Activated CD4-positive, alpha-beta T cell treated with anti-CD3 and anti-CD28 coated beads, Interleukin-2, amount 50 U/mL, for 48 hours (primary cell): ENCODE results near the gene PRR32.
"Not testable (repeated sequence)": the region's sequence is repeated elsewhere in the genome, so short reads cannot be mapped to it uniquely, and the experiment has no call there.

Experiments used
- DNase-seq, 2 experiments: peaks; one replicate each; pipeline ENCODE4 v3.0.0-alpha.2; 2020

Gene PRR32, protein sequence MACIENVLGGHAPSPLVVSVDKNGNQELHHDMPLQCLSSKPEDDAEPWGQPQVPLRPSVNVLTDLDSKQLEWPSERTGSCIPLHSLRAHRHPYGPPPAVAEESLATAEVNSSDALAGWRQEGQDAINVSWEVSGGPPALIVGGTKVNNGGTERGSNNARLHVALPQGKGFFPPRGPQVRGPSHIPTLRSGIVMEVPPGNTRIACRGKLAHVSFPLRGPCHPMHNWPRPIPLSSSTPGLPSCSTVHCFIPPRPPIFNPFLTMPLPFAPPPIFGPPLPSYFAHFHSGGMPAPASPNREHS

GRCh38 chrX:126819429-126819828 lies at the start of gene PRR32:
TSS of gene PRR32 (plus strand) at chrX:126819729. CDS start at chrX:126819844, 115 bp downstream.
- no peak for DNase-seq

- DNase-seq, result no peak
Observed at GRCh38 chrX:126770179-126770578, 49.4 kb upstream of the PRR32 start.

- DNase-seq, result no peak
Observed at GRCh38 chrX:126785539-126785938, 34.0 kb upstream of the PRR32 start.

GRCh38 chrX:126799059-126799458 lies 20.5 kb upstream of the PRR32 start:
- DNase-seq, result no peak

DNA sequence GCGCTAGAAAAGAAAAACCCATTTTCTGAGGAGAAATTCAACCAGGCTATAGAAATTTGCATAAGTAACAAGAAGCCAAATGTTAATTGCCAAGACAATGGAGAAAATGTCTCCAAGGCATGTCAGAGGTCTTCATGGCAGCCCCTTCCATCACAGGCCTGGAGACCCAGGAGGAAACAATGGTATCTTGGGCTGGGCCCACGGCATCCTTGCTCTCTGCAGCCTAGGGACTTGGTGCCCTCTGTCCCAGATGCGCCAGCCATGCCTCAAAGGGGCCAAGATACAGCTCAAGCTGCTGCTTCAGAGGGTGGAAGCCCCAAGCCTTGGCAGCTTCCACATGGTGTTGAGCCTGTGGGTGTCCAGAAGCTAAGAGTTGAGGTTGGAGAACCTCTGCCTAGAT lies 12.7 kb upstream of the PRR32 start:
- not testable (repeated sequence) for DNase-seq

DNA sequence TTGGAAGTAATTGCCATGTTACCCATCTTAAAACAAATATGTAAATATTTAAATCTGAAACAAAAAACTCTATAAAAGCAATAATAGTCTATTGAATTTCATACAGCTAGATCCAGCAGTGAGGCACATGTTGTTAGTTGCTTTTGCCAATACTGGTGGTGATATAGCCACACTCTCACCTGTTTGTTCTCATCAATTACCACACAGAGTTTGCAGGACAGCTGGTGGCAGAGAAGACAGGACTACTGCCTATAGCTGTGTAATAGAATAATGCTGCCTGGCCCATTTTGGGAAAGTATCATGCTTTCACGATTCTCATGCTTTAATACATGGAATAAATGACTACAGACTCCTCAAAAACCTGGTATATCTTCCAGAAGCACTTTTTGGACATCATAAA lies 3.7 kb upstream of the PRR32 start:
- DNase-seq, result no peak

DNA sequence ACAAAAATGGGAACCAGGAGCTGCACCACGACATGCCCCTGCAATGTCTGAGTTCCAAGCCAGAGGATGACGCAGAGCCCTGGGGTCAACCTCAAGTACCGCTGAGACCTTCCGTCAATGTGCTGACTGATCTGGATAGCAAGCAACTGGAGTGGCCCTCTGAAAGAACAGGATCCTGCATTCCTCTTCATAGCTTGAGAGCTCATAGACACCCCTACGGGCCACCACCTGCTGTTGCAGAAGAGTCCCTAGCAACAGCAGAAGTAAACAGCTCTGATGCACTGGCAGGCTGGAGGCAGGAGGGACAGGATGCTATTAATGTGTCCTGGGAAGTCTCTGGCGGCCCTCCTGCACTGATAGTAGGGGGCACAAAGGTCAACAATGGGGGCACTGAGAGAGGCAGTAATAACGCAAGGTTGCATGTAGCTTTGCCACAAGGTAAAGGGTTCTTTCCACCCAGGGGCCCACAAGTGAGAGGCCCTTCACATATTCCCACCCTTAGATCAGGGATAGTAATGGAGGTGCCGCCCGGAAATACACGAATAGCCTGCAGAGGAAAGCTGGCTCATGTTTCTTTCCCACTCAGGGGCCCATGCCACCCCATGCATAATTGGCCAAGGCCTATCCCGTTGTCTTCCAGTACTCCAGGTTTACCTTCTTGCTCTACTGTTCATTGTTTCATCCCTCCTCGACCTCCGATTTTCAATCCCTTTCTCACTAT lies 1.3 kb downstream of the PRR32 start:
- no peak for DNase-seq

DNA sequence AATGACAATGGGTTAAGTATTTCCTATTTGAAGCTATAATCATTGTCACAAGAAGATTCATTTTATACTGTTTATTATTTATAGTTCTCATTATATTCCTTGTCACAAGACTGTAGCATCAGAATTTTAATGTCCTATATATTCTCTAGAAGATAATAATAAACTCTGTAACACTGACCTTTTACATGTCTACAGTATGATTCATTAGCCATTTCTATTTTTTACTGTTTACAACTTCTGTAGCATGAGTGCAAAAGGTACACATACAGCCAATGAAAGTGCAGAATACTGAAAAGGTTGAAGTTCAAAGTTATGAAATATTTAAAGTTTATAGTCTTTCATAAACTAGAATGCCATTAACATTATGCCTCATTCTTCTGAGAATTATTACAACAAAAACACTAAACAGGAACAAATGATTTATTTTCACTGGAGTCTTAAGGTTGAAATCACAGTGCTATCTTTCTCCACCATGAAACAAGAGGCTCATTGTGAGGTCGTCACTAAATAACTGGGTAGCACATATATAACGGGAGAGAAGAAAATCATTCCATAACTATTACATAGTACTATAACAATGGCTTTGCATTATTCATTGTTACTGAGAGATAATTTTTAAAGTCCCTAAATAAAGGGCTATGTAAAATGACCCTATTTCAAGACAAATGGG lies 4.9 kb downstream of the PRR32 start:
- no peak for DNase-seq

GRCh38 chrX:126825566-126826193 lies 6.2 kb downstream of the PRR32 start:
- DNase-seq, result no peak

GRCh38 chrX:126836186-126836585 lies 16.7 kb downstream of the PRR32 start:
- no peak for DNase-seq

GRCh38 chrX:126847143-126847542 lies 27.6 kb downstream of the PRR32 start:
- no peak for DNase-seq

DNA sequence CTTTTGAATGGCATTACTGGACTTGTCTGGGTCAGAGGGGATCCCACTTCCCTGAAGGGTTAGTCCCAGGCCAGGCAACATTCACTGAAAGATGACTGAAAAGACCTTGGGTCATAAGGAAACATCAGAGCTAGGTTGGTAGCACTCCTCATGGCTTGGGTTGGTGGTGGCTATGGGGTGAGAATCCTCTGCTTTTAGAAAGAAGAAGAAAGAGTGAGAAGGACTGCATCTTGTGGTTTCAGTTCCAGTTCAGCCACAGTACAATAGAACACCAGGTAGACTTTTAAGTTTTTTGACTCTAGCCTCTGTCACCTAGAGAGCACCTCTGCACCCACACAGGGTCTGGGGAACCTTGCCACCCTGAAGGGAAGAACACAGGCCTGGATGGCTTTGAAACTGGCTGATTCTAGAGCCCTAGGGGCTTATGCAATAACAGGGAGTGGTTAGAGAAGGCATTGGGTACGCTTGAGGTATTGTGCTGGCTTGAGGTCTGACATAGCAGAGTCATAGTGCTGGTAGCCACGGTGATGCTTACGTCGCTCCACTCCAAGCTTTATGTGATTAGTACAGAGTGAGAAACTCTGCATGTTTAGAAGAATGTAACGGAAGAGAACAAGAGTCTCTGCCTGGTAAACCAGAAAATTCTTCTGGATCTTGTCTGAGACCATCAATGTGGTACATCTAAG lies 36.5 kb downstream of the PRR32 start:
- no peak for DNase-seq
